HG03159 (cell line): ENCODE data around the gene AKAP1.

ENCODE experiments used
- ATAC-seq: cut with Tn5 transposase; IDR thresholded peaks from one replicate; pipeline ENCODE4 v1.9.1; 2021; ENCODE audit warnings: mild to moderate bottlenecking, moderate library complexity; ENCODE audit not compliant: unreplicated experiment

AKAP1 gene

GRCh38 chr17:57084802-57085447, at the start of gene AKAP1:
Gene AKAP1 (plus strand): TSS chr17:57085246. CDS start chr17:57105465, 20,219 bp downstream.
- ATAC-seq, result peak; percentile 81

GRCh38 chr17:57035971-57036481, 49.0 kb upstream of the AKAP1 start:
- ATAC-seq, result no peak

GRCh38 chr17:57037411-57037810, 47.6 kb upstream of the AKAP1 start:
- no peak for ATAC-seq

GRCh38 chr17:57038486-57038885, 46.6 kb upstream of the AKAP1 start:
- no peak for ATAC-seq

- no peak for ATAC-seq
Observed at GRCh38 chr17:57040571-57040970, 44.5 kb upstream of the AKAP1 start.

- no peak for ATAC-seq
Observed at GRCh38 chr17:57043276-57043675, 41.8 kb upstream of the AKAP1 start.

GRCh38 chr17:57044976-57045867, 39.8 kb upstream of the AKAP1 start:
- ATAC-seq, result no peak

GRCh38 chr17:57045868-57046704, 39.0 kb upstream of the AKAP1 start:
- ATAC-seq, result no peak

GRCh38 chr17:57046749-57047148, 38.3 kb upstream of the AKAP1 start:
- ATAC-seq, result no peak

GRCh38 chr17:57048096-57048495, 37.0 kb upstream of the AKAP1 start:
- no peak for ATAC-seq

- ATAC-seq, result no peak
Observed at GRCh38 chr17:57050306-57050705, 34.7 kb upstream of the AKAP1 start.

GRCh38 chr17:57051886-57052361, 33.1 kb upstream of the AKAP1 start:
- ATAC-seq, result no peak

- ATAC-seq, result no peak
Observed at GRCh38 chr17:57062865-57063264, 22.2 kb upstream of the AKAP1 start.

- no peak for ATAC-seq
Observed at GRCh38 chr17:57067162-57067561, 17.9 kb upstream of the AKAP1 start.

GRCh38 chr17:57067781-57068180, 17.3 kb upstream of the AKAP1 start:
- ATAC-seq, result no peak

- no peak for ATAC-seq
Observed at GRCh38 chr17:57068222-57068658, 16.8 kb upstream of the AKAP1 start.

GRCh38 chr17:57068707-57069106, 16.3 kb upstream of the AKAP1 start:
- no peak for ATAC-seq

GRCh38 chr17:57071991-57072944, 12.8 kb upstream of the AKAP1 start:
- ATAC-seq, result no peak

- no peak for ATAC-seq
Observed at GRCh38 chr17:57073626-57074025, 11.4 kb upstream of the AKAP1 start.

- no peak for ATAC-seq
Observed at GRCh38 chr17:57075193-57075592, 9.9 kb upstream of the AKAP1 start.
